ENCODE data around the gene SESN1. TPM values are rescaled to one million over a fixed set of nuclear protein-coding genes. Genes with fewer than 3 reads are reported as not detected.

SESN1 gene
- total RNA-seq, 1 experiment from 2014 or later = 17.5 TPM

DNA sequence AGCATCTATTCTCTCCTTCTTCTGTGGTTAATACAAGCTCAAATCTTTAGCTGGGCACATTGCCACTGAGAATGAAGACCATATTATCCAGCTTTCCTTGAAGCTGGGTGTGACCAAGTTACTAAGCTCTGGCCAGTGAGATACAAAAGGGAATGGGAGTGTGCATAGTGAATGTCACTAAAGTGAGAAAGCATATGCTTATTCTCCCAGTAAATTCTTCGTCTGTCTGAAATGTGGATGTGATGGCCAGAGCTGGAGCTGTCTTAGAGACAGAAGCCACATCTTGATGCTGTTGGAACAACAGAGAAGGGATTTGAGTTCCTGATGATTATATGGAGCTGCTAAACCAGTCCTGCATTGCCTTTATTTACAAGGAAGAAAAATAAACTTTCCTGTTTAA, 60.1 kb downstream of the SESN1 start:
- Histone ChIP-seq H2BK20ac (ENCODE audit: low read depth, low read length, poor library complexity, severe bottlenecking) (no peak overlapping the region), H3K9me3 (ENCODE audit: control insufficient read depth, low read depth, low read length) (no peaks in the 10 kb centered on the region), H4K91ac (ENCODE audit: insufficient read length, low read depth, low read length) (no peak overlapping the region), H4K8ac (replicated peaks; ENCODE audit: insufficient read length, low read depth, low read length) (no peak overlapping the region), H3T11ph (ENCODE audit: low read length) (no peak overlapping the region), H3K9ac (ENCODE audit: extremely low read depth, insufficient read length, low read length) (no peak overlapping the region), H3K27ac (ENCODE audit: insufficient read length, low read depth, low read length) (no peak overlapping the region), H4K5ac (ENCODE audit: insufficient read length, low read depth, low read length) (no peak overlapping the region), H3K56ac (ENCODE audit: insufficient read length, low read depth, low read length) (no peak overlapping the region), H3K4me2 (ENCODE audit: insufficient read depth, insufficient read length, low read length) (no peak overlapping the region), H3K79me1 (ENCODE audit: insufficient read depth, low read depth, low read length, poor library complexity, severe bottlenecking) (no peaks in the 10 kb centered on the region), H3K18ac (ENCODE audit: insufficient read length, low read depth, low read length) (no peak overlapping the region), H2BK12ac (ENCODE audit: insufficient read length, low read depth, low read length) (no peak overlapping the region), H2AFZ (ENCODE audit: low read length) (no peak overlapping the region), H2BK120ac (ENCODE audit: low read depth, low read length, poor library complexity, severe bottlenecking) (no peak overlapping the region), H2BK5ac (ENCODE audit: insufficient read length, low read length) (no peak overlapping the region), H2AK5ac (ENCODE audit: insufficient read length, low read length) (no peak overlapping the region), H3K4ac (ENCODE audit: low read depth, low read length) (no peak overlapping the region), H3K4me1 (ENCODE audit: insufficient read depth, low read length) (no peaks in the 10 kb centered on the region), H3K23ac (ENCODE audit: insufficient read length, low read depth, low read length) (no peak overlapping the region), H2BK15ac (ENCODE audit: low read depth, low read length) (no peak overlapping the region), H3K23me2 (ENCODE audit: insufficient read length, low read depth, low read length, poor library complexity, severe bottlenecking) (no peaks in the 10 kb centered on the region), H4K20me1 (ENCODE audit: control insufficient read depth, insufficient read depth, insufficient read length) (no peaks in the 10 kb centered on the region), H3K79me2 (ENCODE audit: insufficient read depth, low read length) (no peaks in the 10 kb centered on the region), H3K14ac (ENCODE audit: insufficient read depth, low read length) (no peak overlapping the region), H3K27me3 (ENCODE audit: insufficient read depth, low read length) (no peaks in the 10 kb centered on the region)
- H3K4me1 Mint-ChIP-seq = peaks cover 7% of the 10 kb centered on the region in 2 experiments
- H3K27ac Mint-ChIP-seq = no peak overlapping the region
- no peak for DNase-seq
- no peak overlapping the region for H3K4me3 Mint-ChIP-seq
- H3K9me3 Mint-ChIP-seq = no peaks in the 10 kb centered on the region
- H3K27me3 Mint-ChIP-seq (ENCODE audit: low read depth) = no peaks in the 10 kb centered on the region
- no peaks in the 10 kb centered on the region for H3K36me3 Mint-ChIP-seq (ENCODE audit: insufficient read depth in 1 of 3, low read depth in 3 of 3)
- TF ChIP-seq, protein P1, sequence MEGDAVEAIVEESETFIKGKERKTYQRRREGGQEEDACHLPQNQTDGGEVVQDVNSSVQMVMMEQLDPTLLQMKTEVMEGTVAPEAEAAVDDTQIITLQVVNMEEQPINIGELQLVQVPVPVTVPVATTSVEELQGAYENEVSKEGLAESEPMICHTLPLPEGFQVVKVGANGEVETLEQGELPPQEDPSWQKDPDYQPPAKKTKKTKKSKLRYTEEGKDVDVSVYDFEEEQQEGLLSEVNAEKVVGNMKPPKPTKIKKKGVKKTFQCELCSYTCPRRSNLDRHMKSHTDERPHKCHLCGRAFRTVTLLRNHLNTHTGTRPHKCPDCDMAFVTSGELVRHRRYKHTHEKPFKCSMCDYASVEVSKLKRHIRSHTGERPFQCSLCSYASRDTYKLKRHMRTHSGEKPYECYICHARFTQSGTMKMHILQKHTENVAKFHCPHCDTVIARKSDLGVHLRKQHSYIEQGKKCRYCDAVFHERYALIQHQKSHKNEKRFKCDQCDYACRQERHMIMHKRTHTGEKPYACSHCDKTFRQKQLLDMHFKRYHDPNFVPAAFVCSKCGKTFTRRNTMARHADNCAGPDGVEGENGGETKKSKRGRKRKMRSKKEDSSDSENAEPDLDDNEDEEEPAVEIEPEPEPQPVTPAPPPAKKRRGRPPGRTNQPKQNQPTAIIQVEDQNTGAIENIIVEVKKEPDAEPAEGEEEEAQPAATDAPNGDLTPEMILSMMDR (conservative IDR thresholded peaks at IDR 0.05) = no peak
- WGBS (ENCODE audit: extremely low coverage, insufficient read length, low lambda C conversion rate) = no CpG with 5 or more reads among the region's 1 CpG

Data from H9 (cell line).